HG03442 (cell line): ENCODE data around the gene PRKG1.

Experiments used
- ATAC-seq: cut with Tn5 transposase; IDR thresholded peaks from one replicate; pipeline ENCODE4 v1.9.1; 2021; ENCODE audit warnings: mild to moderate bottlenecking, moderate library complexity; ENCODE audit not compliant: unreplicated experiment

PRKG1 gene

GRCh38 chr10:51075873-51076229 lies 1.6 kb downstream of the PRKG1 start:
- ATAC-seq, result no peak

- no peak for ATAC-seq
Measured at GRCh38 chr10:51076299-51076841, 2.1 kb downstream of the PRKG1 start.

DNA sequence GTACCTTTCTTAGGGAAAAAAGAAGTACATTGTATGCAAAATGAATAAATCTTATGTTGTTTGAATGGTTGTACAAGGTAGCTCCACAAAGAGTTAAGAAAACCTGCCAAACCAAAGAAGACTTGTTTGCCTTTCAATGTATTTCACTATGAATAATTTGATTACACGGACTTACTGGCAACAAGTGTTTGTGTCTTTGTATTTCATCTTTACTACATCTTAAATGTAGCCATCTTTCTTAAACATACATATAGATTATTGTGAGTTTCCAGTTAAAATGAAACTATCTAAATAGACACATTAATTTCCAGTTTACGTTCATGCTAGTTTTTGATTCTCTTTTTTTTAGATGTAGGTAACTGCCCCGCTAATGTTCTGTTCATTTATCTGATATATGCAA lies 2.8 kb downstream of the PRKG1 start:
- no peak for ATAC-seq

- no peak for ATAC-seq
Measured at GRCh38 chr10:51077507-51077906, 3.2 kb downstream of the PRKG1 start.

DNA sequence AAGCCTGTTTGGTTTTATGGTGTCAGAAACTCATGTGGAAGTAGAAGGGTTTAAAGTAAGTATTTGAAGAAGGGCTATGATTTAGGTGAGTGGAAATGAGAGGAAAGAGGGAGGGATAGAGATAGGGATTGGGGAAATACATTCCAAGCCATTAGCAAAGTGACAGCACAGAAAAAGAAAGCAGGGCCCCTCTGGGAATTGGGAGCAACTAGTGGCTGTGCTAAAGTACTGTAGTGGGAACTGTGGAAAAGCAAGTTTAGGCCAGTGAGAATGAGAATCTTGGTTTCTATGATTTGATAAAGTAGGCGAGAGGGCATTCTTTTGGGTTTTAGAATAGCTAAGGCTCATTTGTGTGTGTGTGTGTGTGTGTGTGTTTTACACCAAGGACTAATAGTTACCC lies 5.0 kb downstream of the PRKG1 start:
- no peak for ATAC-seq

DNA sequence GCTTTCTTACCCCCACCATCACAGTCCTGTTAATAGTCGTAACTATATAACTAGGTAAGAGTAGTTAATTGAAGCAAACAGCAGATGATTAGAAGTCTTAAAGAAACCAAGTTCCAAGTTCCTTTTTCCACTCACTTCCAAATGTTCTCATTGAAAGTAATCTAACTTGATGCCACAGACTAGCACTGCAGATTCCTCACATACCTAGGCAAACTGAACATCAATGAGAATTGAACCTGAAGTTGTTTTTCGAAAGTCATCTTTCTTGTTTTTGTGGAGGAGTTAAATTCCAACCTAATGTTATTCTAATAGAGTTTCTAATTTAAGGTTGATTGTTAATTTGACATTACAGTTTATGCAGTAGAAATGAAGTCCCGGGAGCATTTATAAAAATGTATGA lies 5.5 kb downstream of the PRKG1 start:
- no peak for ATAC-seq

GRCh38 chr10:51080311-51081006 lies 6.2 kb downstream of the PRKG1 start:
- ATAC-seq, result no peak

DNA sequence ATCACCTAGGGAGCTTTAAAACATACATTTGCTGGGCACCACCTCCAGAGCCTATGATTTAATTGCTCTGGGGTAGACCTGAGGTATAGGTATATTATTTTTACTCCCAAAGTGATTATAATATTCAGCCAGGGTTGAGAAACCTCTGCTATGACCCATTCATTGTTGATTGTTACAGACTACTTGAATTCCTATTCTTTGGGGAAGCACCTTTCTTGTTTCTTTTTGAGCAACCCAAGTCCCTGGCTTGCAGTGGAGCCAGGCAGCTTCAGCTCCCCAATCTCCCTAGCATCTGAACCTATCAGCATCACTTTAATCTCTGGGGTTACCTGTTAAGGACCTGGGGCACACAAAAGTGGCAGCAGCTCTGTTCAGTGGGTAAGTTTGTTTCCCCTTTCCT lies 8.6 kb downstream of the PRKG1 start:
- peak; percentile 67 for ATAC-seq

GRCh38 chr10:51083356-51083853 lies 9.1 kb downstream of the PRKG1 start:
- ATAC-seq, result no peak

DNA sequence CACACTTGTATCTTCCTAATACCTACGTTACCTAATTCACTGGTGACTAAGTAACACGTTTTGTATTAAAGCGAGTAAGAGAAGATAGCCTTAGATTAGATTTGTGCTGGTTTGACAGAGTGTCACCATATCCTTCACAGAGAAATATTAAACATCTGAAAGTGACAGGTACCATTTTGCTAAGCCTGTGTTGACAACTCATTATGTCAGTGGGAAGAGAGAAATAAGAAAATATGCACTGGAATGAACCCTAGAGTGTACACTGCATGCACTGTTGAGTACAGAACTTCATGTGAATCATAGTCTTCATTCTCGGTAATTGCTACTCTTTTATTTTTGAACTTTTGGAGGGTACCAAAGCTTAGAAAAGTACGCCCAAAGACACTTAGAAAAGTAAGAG lies 10.9 kb downstream of the PRKG1 start:
- ATAC-seq, result no peak

DNA sequence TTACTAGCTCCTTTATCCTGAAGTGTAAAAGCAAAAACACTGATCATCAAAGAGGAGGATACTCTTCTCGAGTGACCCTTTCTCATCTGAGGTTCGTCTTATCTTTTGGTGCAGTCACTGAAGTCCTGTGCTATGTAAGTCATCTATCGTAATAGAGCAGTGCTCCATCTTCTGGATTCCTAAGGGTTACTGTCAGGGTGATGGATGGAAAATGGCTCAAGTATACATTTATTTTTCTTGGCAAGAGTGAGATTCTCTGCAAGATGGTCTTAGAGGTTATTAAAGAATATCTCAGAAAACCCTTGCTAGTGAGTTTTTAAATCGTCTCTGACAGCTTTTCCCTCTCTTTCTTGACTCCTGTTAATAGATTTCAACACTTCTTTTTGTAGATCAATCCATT lies 12.4 kb downstream of the PRKG1 start:
- ATAC-seq, result no peak

- ATAC-seq, result no peak
Measured at GRCh38 chr10:51087114-51087513, 12.8 kb downstream of the PRKG1 start.

GRCh38 chr10:51090190-51090589 lies 15.9 kb downstream of the PRKG1 start:
- no peak for ATAC-seq

- no peak for ATAC-seq
Measured at GRCh38 chr10:51092402-51092801, 18.1 kb downstream of the PRKG1 start.

DNA sequence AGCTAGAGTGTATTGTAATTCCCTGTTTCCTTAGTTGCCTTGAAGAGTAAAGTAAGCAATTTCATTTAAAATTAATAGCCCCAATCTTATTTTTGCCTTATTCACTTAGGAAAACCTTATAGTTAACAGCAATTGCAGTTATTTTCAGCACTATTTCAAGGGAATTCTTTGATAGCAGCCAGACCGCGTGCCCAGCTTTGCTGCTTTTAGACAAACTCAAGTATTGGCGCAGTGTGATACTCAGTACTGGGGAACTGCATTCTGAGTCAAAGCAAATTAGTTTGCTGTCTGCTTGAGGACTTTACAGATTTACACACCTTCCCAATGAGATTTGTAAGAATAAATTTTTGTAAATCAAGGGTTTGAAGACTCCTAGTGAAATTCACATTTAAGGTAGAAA lies 21.2 kb downstream of the PRKG1 start:
- no peak for ATAC-seq

DNA sequence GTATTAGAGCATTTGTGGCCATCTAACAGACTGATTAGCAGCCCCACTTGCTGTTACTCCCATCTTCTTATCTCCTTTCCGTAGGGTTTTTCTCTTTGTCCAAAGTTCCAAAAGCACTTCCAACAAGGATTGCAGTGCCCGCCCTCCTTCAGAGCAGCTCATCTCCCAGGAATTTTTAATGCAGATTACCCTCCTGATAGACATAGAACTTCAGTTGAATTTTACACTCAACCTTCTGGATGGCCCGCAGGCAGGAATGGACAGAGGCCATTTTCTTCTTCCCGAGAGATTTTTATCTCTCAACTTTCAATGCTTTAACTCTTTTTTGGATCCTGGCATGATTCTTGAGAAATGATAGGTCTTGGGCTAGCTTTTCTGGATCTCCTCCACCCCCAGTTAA lies 23.3 kb downstream of the PRKG1 start:
- ATAC-seq, result no peak

GRCh38 chr10:51100221-51100620 lies 25.9 kb downstream of the PRKG1 start:
- no peak for ATAC-seq

GRCh38 chr10:51103554-51104217 lies 29.4 kb downstream of the PRKG1 start:
- no peak for ATAC-seq

GRCh38 chr10:51106311-51106945 lies 32.1 kb downstream of the PRKG1 start:
- ATAC-seq, result no peak

DNA sequence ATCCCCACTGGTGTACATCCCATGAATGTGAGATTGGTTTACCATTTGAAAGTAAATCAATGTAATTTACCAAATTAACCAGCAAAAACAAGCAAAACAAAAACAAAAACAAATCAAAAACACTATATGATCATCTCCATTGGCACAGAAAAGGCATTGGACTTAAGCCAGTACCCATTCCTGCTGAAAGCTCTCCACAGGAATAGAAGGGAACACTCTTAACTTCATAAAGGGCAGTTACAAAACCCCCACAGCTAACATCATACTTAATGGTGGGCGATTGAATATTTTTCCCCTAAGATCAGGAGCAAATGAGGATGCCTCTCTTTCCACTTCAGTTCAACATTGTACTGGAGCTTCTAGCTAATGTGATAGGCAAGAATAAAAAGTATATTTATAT lies 34.1 kb downstream of the PRKG1 start:
- no peak for ATAC-seq

- no peak for ATAC-seq
Measured at GRCh38 chr10:51109801-51110533, 35.7 kb downstream of the PRKG1 start.
